ENCODE results near the gene NUDT13. TPM values are rescaled to one million over a fixed set of nuclear protein-coding genes. Genes with fewer than 3 reads are reported as not detected.

NUDT13 gene
- total RNA-seq, 1 donor from 2014 or later: 1.7 TPM

- H3K36me3 Mint-ChIP-seq (ENCODE audit: low read depth): no peaks in the 10 kb centered on the region
- peak overlapping the region; percentile 95 for H3K4me3 Mint-ChIP-seq (ENCODE audit: unreplicated experiment)
- no peak for DNase-seq (ENCODE audit: low spot score)
- no peaks in the 10 kb centered on the region for H3K9me3 Mint-ChIP-seq (ENCODE audit: low read depth)
- H3K27me3 Mint-ChIP-seq (ENCODE audit: low read depth): no peaks in the 10 kb centered on the region
- H3K27ac Mint-ChIP-seq (ENCODE audit: unreplicated experiment): peak overlapping the region; percentile 98
- H3K4me1 Mint-ChIP-seq (ENCODE audit: low read depth): peaks cover 41% of the 10 kb centered on the region
- TF ChIP-seq CTCF (IDR thresholded peaks at IDR 0.05): no peak
Measured at GRCh38 chr10:73095481-73096021, 14.7 kb upstream of the NUDT13 start.

GRCh38 chr10:73096041-73096448 lies 14.2 kb upstream of the NUDT13 start:
- TF ChIP-seq CTCF (IDR thresholded peaks at IDR 0.05): no peak
- DNase-seq (ENCODE audit: low spot score): peak; percentile 93
- Mint-ChIP-seq H3K36me3 (ENCODE audit: low read depth) (no peaks in the 10 kb centered on the region), H3K4me3 (ENCODE audit: unreplicated experiment) (peak overlapping the region; percentile 95), H3K4me1 (ENCODE audit: low read depth) (peaks cover 41% of the 10 kb centered on the region), H3K9me3 (ENCODE audit: low read depth) (no peaks in the 10 kb centered on the region), H3K27ac (ENCODE audit: unreplicated experiment) (peak overlapping the region; percentile 98), H3K27me3 (ENCODE audit: low read depth) (no peaks in the 10 kb centered on the region)

GRCh38 chr10:73096449-73097304 lies 13.6 kb upstream of the NUDT13 start, which contains the start of gene P4HA1:
TSS of gene P4HA1 (minus strand) at chr10:73096866. CDS start at chr10:73074883, 21,983 bp downstream.
- H3K4me1 Mint-ChIP-seq (ENCODE audit: low read depth): peaks cover 36% of the 10 kb centered on the region
- no peaks in the 10 kb centered on the region for H3K27me3 Mint-ChIP-seq (ENCODE audit: low read depth)
- peak within 1 kb of the TSS; percentile 98 for H3K27ac Mint-ChIP-seq (ENCODE audit: unreplicated experiment)
- H3K4me3 Mint-ChIP-seq (ENCODE audit: unreplicated experiment): peak within 1 kb of the TSS; percentile 95
- H3K36me3 Mint-ChIP-seq (ENCODE audit: low read depth): no peaks in the 10 kb centered on the region
- peak; percentile 100 for DNase-seq (ENCODE audit: low spot score)
- no peaks in the 10 kb centered on the region for H3K9me3 Mint-ChIP-seq (ENCODE audit: low read depth)
- peak; percentile 83 for TF ChIP-seq CTCF (IDR thresholded peaks at IDR 0.05)

GRCh38 chr10:73097305-73097670 lies 13.0 kb upstream of the NUDT13 start:
- Mint-ChIP-seq H3K9me3 (ENCODE audit: low read depth) (no peaks in the 10 kb centered on the region), H3K4me3 (ENCODE audit: unreplicated experiment) (peak overlapping the region; percentile 95), H3K4me1 (ENCODE audit: low read depth) (peaks cover 32% of the 10 kb centered on the region), H3K27ac (ENCODE audit: unreplicated experiment) (peak overlapping the region; percentile 98), H3K27me3 (ENCODE audit: low read depth) (no peaks in the 10 kb centered on the region), H3K36me3 (ENCODE audit: low read depth) (peaks cover 2% of the 10 kb centered on the region)
- no peak for DNase-seq (ENCODE audit: low spot score)
- no peak for TF ChIP-seq CTCF (IDR thresholded peaks at IDR 0.05)

- peaks cover 17% of the 10 kb centered on the region for H3K4me1 Mint-ChIP-seq (ENCODE audit: low read depth)
- no peak overlapping the region for H3K27ac Mint-ChIP-seq (ENCODE audit: unreplicated experiment)
- DNase-seq (ENCODE audit: low spot score): no peak
- no peak overlapping the region for H3K4me3 Mint-ChIP-seq (ENCODE audit: unreplicated experiment)
- H3K36me3 Mint-ChIP-seq (ENCODE audit: low read depth): peaks cover 2% of the 10 kb centered on the region
- no peak for TF ChIP-seq CTCF (IDR thresholded peaks at IDR 0.05)
- no peaks in the 10 kb centered on the region for H3K27me3 Mint-ChIP-seq (ENCODE audit: low read depth)
- H3K9me3 Mint-ChIP-seq (ENCODE audit: low read depth): no peaks in the 10 kb centered on the region
Measured at GRCh38 chr10:73099141-73099540, 11.1 kb upstream of the NUDT13 start.

Data from chondrocyte (in vitro differentiated cells).